B cell (primary cell): Measurements from ENCODE around the gene SNPH. TPM values are rescaled to one million over a fixed set of nuclear protein-coding genes. Genes with fewer than 3 reads are reported as not detected.

Source experiments
- ATAC-seq: fragments of 200-7000 bp; cut with Tn5 transposase; one replicate; pipeline ENCODE4 v1.10.0; 2021; ENCODE audit warnings: low read depth, mild to moderate bottlenecking, moderate number of reproducible peaks, moderate library complexity
- CTCF ChIA-PET: fragments of 350-600 bp; sonication (Branson Sonifier 250); formaldehyde crosslinking; loops from one replicate; lab custom pipeline; 2021; ENCODE audit warnings: antibody characterized with exemption, inconsistent platforms; lab: Charles Lee
- POLR2A ChIA-PET: fragments of 350-600 bp; sonication (Branson Sonifier 250); formaldehyde crosslinking; loops from one replicate; lab custom pipeline; 2021; ENCODE audit warnings: antibody characterized with exemption; lab: Charles Lee
- DNase-seq: peaks from one replicate; pipeline ENCODE4 v3.0.0; 2013
- H2AFZ ChIP-seq: 2 replicates; pipeline ENCODE4 v1.6.1; 2012; ENCODE audit warnings: mild to moderate bottlenecking, low read depth, low read length; ENCODE audit not compliant: insufficient read depth, poor library complexity, severe bottlenecking
- H3K27ac ChIP-seq, 2 donors: 1 replicate in 1 of 2; 2 replicates in 1 of 2; pipeline ENCODE4 v1.5.1; 2012 to 2013; ENCODE audit warnings: low read length in 2 of 2, mild to moderate bottlenecking in 2 of 2, moderate library complexity in 1 of 2
- H3K27me3 ChIP-seq, 4 experiments: fragments of 200-600 bp in 1 of 4; sonication (generic) in 1 of 4; replicated peaks in 1 of 4; 1 replicate in 2 of 4; 2 replicates in 2 of 4; pipeline versions ENCODE4 v1.6.1 to v1.7.0; 2013 to 2016; ENCODE audit warnings: low read length in 3 of 4, mild to moderate bottlenecking in 2 of 4, mixed read lengths in 1 of 4, moderate library complexity in 1 of 4; ENCODE audit not compliant: insufficient read depth in 4 of 4, control insufficient read depth in 3 of 4; ENCODE audit errors: control extremely low read depth in 1 of 4
- H3K36me3 ChIP-seq, 2 experiments: replicated peaks in 1 of 2; 1 replicate in 1 of 2; 2 replicates in 1 of 2; pipeline versions ENCODE4 v1.6.1 to v1.7.1; 2013; ENCODE audit warnings: low read length in 1 of 2; ENCODE audit not compliant: insufficient read depth in 2 of 2, control insufficient read depth in 1 of 2; ENCODE audit errors: control extremely low read depth in 1 of 2, extremely low read depth in 1 of 2
- H3K4me1 ChIP-seq, 2 donors: fragments of 200-600 bp in 1 of 2; sonication (generic) in 1 of 2; 1 replicate in 1 of 2; 2 replicates in 1 of 2; pipeline versions ENCODE4 v1.5.1 to v1.6.1; 2013 to 2017; ENCODE audit warnings: low read length in 2 of 2; ENCODE audit not compliant: control insufficient read depth in 2 of 2, insufficient read depth in 2 of 2
- H3K4me2 ChIP-seq: replicated peaks from 2 replicates; pipeline ENCODE3; 2012; ENCODE audit warnings: mild to moderate bottlenecking, low read depth, low read length; ENCODE audit not compliant: poor library complexity, severe bottlenecking
- H3K4me3 ChIP-seq, 5 experiments: fragments of 200-600 bp in 1 of 5; sonication (generic) in 1 of 5; 1 replicate in 3 of 5; 2 replicates in 2 of 5; pipeline versions ENCODE4 v1.5.1 to v1.7.0; 2011 to 2016; ENCODE audit warnings: low read length in 4 of 5, mild to moderate bottlenecking in 4 of 5, low read depth in 2 of 5, control low read depth in 1 of 5, moderate library complexity in 1 of 5; ENCODE audit not compliant: insufficient read depth in 1 of 5; ENCODE audit errors: control extremely low read depth in 1 of 5, extremely low read depth in 1 of 5
- H3K79me2 ChIP-seq: fragments of 200-600 bp; sonication (generic); one replicate; pipeline ENCODE4 v1.6.0; 2016; ENCODE audit warnings: low read length; ENCODE audit not compliant: control insufficient read depth, insufficient read depth
- H3K9ac ChIP-seq: fragments of 200-600 bp; sonication (generic); 2 replicates; pipeline ENCODE4 v1.6.1; 2017; ENCODE audit warnings: mild to moderate bottlenecking, low read length, moderate library complexity
- H3K9me3 ChIP-seq, 3 donors: one replicate each; pipeline versions ENCODE4 v1.6.1 to v1.7.1; 2013; ENCODE audit warnings: low read length in 2 of 3; ENCODE audit not compliant: control insufficient read depth in 2 of 3, insufficient read depth in 1 of 3; ENCODE audit errors: control extremely low read depth in 1 of 3
- H4K20me1 ChIP-seq: 2 replicates; pipeline ENCODE4 v1.6.0; 2012; ENCODE audit warnings: mild to moderate bottlenecking, low read length; ENCODE audit not compliant: insufficient read depth, control insufficient read depth, poor library complexity, severe bottlenecking
- H3K27ac Mint-ChIP-seq: one replicate; pipeline ENCODE4 v1.8.0; 2021; ENCODE audit warnings: mixed read lengths
- H3K27me3 Mint-ChIP-seq: one replicate; pipeline ENCODE4 v1.8.0; 2021; ENCODE audit warnings: mixed read lengths
- H3K4me1 Mint-ChIP-seq: one replicate; pipeline ENCODE4 v1.8.0; 2021; ENCODE audit warnings: mixed read lengths
- H3K4me3 Mint-ChIP-seq: one replicate; pipeline ENCODE4 v1.8.0; 2021; ENCODE audit warnings: mixed read lengths
- H3K9me3 Mint-ChIP-seq: one replicate; pipeline ENCODE4 v1.8.0; 2022; ENCODE audit warnings: mixed read lengths; ENCODE audit not compliant: insufficient read depth
- CTCF ChIP-seq: fragments of 200-600 bp; IDR thresholded peaks from one replicate; pipeline ENCODE4 v1.8.0; 2022; ENCODE audit warnings: antibody characterized with exemption, mild to moderate bottlenecking
- EZH2 ChIP-seq: IDR thresholded peaks from 2 replicates; pipeline ENCODE4 v1.6.1; 2012; ENCODE audit warnings: borderline replicate concordance, low read depth, mild to moderate bottlenecking, moderate library complexity, low read length; ENCODE audit not compliant: insufficient read depth, poor library complexity, severe bottlenecking
- WGBS: methylation state at CpG from one replicate; pipeline ENCODE4 v1.1.5; 2013; ENCODE audit warnings: missing lambda C conversion rate; ENCODE audit not compliant: insufficient coverage; 5-methylcytosine and 5-hydroxymethylcytosine counted together
- intact Hi-C: fragments of 100-400 bp; cut with micrococcal nuclease; formaldehyde crosslinking; loops from one replicate; pipeline ENCODE4 v1.10.0; 2022
- polyA plus RNA-seq: library from polyadenylated mRNA; depleted of rRNA; stranded (reverse); fragments of >200 nt; gene quantifications from 2 replicates; pipeline ENCODE4 v1.2.3, GENCODE V29; 2012
- total RNA-seq, 2 donors: library from RNA; stranded (reverse); fragments of 120-200 nt in 1 of 2; gene quantifications; 1 replicate in 1 of 2; 2 replicates in 1 of 2; pipeline versions ENCODE4 v1.2.3 to v1.2.4, GENCODE V29; 2013 to 2022

SNPH gene
- total and polyA plus RNA-seq, 2 donors (not counting 1 experiment from before 2014, with no cell fraction given), result 0.67 to 3.0 TPM

- CTCF ChIA-PET, result interaction anchor here (0.8 to 1.6 kb wide), 2 partner anchors 128 to 194 kb away, joined by 4 to 6 read pairs; no protein-coding TSS in a partner anchor
- 96% methylated on average over 12 of the region's 12 CpGs for WGBS
- Mint-ChIP-seq H3K27me3 (no peaks in the 10 kb centered on the region), H3K9me3 (no peaks in the 10 kb centered on the region), H3K27ac (no peak overlapping the region), H3K4me1 (no peaks in the 10 kb centered on the region), H3K4me3 (no peak overlapping the region)
- no peak for ATAC-seq
- POLR2A ChIA-PET, result no interaction called here
- TF ChIP-seq CTCF (no peak), EZH2 (no peak)
- Histone ChIP-seq H3K4me1 (peaks cover 0 to 7% of the 10 kb centered on the region in 2 donors), H3K36me3 (no peaks in the 10 kb centered on the region), H3K79me2 (no peaks in the 10 kb centered on the region), H3K4me3 (no peak overlapping the region), H2AFZ (no peak overlapping the region), H3K4me2 (no peak overlapping the region), H4K20me1 (no peaks in the 10 kb centered on the region), H3K9ac (no peak overlapping the region), H3K27ac (no peak overlapping the region), H3K9me3 (peaks cover 0 to 6% (median 0%) of the 10 kb centered on the region in 3 donors), H3K27me3 (no peaks in the 10 kb centered on the region)
- intact Hi-C loops, result no loop called here
- no peak for DNase-seq
Observed at GRCh38 chr20:1309439-1309847, 43.3 kb downstream of the SNPH start.

- Histone ChIP-seq H3K27me3 (no peaks in the 10 kb centered on the region), H3K27ac (no peak overlapping the region), H3K9ac (no peak overlapping the region), H3K4me2 (no peak overlapping the region), H3K79me2 (no peaks in the 10 kb centered on the region), H2AFZ (no peak overlapping the region), H3K36me3 (no peaks in the 10 kb centered on the region), H3K4me3 (no peak overlapping the region), H3K9me3 (peaks cover 0 to 6% (median 0%) of the 10 kb centered on the region in 3 donors), H3K4me1 (peaks cover 0 to 7% of the 10 kb centered on the region in 2 donors), H4K20me1 (no peaks in the 10 kb centered on the region)
- DNase-seq, result no peak
- TF ChIP-seq EZH2 (no peak), CTCF (no peak)
- no peak for ATAC-seq
- H3K4me3 Mint-ChIP-seq, result no peak overlapping the region
- no peaks in the 10 kb centered on the region for H3K9me3 Mint-ChIP-seq
- H3K27ac Mint-ChIP-seq, result no peak overlapping the region
- no peaks in the 10 kb centered on the region for H3K4me1 Mint-ChIP-seq
- intact Hi-C loops, result no loop called here
- 98% methylated on average over 5 of the region's 9 CpGs for WGBS
- ChIA-PET POLR2A (no interaction called here), CTCF (interaction anchor here (0.8 to 3.3 kb wide), 3 partner anchors 12 to 194 kb away, joined by 4 to 12 read pairs (median 6); no protein-coding TSS in a partner anchor)
- H3K27me3 Mint-ChIP-seq, result peaks cover 4% of the 10 kb centered on the region
Observed at GRCh38 chr20:1310071-1310470, 44.0 kb downstream of the SNPH start.
